ENCODE data around the gene ACTA2.

ACTA2 gene

GRCh38 chr10:88944813-88945212 lies 7.8 kb downstream of the ACTA2 start:
- Histone ChIP-seq H3K9me3 (ENCODE audit: insufficient read depth, low read length) (no peaks in the 10 kb centered on the region), H3K36me3 (ENCODE audit: low read length) (no peaks in the 10 kb centered on the region), H3K27me3 (ENCODE audit: low read length) (no peaks in the 10 kb centered on the region), H3K9ac (ENCODE audit: low read length) (no peak overlapping the region), H3K9me2 (replicated peaks; ENCODE audit: insufficient read depth, low read length) (no peaks in the 10 kb centered on the region), H4K20me1 (ENCODE audit: low read depth, low read length) (no peaks in the 10 kb centered on the region), H3K27ac (ENCODE audit: low read depth, low read length) (no peak overlapping the region), H3K4me2 (ENCODE audit: low read depth, low read length, poor library complexity, severe bottlenecking) (no peak overlapping the region), H3K4me3 (ENCODE audit: insufficient read depth, low read length, poor library complexity, severe bottlenecking) (no peak overlapping the region), H2AFZ (ENCODE audit: low read depth, low read length, severe bottlenecking) (no peak overlapping the region), H3F3A (ENCODE audit: insufficient read depth) (no peaks in the 10 kb centered on the region), H3K79me2 (ENCODE audit: insufficient read depth, low read length) (no peaks in the 10 kb centered on the region)
- TF ChIP-seq EZH2phosphoT487 (conservative IDR thresholded peaks at IDR 0.05; ENCODE audit: low read length), result no peak
- TF ChIP-seq, protein P1, sequence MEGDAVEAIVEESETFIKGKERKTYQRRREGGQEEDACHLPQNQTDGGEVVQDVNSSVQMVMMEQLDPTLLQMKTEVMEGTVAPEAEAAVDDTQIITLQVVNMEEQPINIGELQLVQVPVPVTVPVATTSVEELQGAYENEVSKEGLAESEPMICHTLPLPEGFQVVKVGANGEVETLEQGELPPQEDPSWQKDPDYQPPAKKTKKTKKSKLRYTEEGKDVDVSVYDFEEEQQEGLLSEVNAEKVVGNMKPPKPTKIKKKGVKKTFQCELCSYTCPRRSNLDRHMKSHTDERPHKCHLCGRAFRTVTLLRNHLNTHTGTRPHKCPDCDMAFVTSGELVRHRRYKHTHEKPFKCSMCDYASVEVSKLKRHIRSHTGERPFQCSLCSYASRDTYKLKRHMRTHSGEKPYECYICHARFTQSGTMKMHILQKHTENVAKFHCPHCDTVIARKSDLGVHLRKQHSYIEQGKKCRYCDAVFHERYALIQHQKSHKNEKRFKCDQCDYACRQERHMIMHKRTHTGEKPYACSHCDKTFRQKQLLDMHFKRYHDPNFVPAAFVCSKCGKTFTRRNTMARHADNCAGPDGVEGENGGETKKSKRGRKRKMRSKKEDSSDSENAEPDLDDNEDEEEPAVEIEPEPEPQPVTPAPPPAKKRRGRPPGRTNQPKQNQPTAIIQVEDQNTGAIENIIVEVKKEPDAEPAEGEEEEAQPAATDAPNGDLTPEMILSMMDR (IDR thresholded peaks at IDR 0.05; ENCODE audit: insufficient read depth, low read length, poor library complexity, severe bottlenecking), result no peak

GRCh38 chr10:88943778-88944177 lies 8.8 kb downstream of the ACTA2 start:
- Histone ChIP-seq H3K36me3 (ENCODE audit: low read length) (no peaks in the 10 kb centered on the region), H3K9me2 (replicated peaks; ENCODE audit: insufficient read depth, low read length) (no peaks in the 10 kb centered on the region), H2AFZ (ENCODE audit: low read depth, low read length, severe bottlenecking) (no peak overlapping the region), H3K27ac (ENCODE audit: low read depth, low read length) (no peak overlapping the region), H3K79me2 (ENCODE audit: insufficient read depth, low read length) (no peaks in the 10 kb centered on the region), H3K27me3 (ENCODE audit: low read length) (no peaks in the 10 kb centered on the region), H4K20me1 (ENCODE audit: low read depth, low read length) (no peaks in the 10 kb centered on the region), H3K9me3 (ENCODE audit: insufficient read depth, low read length) (no peaks in the 10 kb centered on the region), H3K4me2 (ENCODE audit: low read depth, low read length, poor library complexity, severe bottlenecking) (no peak overlapping the region), H3K4me3 (ENCODE audit: insufficient read depth, low read length, poor library complexity, severe bottlenecking) (no peak overlapping the region), H3F3A (ENCODE audit: insufficient read depth) (no peaks in the 10 kb centered on the region), H3K9ac (ENCODE audit: low read length) (no peak overlapping the region)
- no peak for TF ChIP-seq EZH2phosphoT487 (conservative IDR thresholded peaks at IDR 0.05; ENCODE audit: low read length)
- TF ChIP-seq, protein P1 (IDR thresholded peaks at IDR 0.05; ENCODE audit: insufficient read depth, low read length, poor library complexity, severe bottlenecking), result no peak

GRCh38 chr10:88941026-88941425 lies 11.5 kb downstream of the ACTA2 start:
- no peaks in the 10 kb centered on the region for H3F3A ChIP-seq (ENCODE audit: insufficient read depth)
- H2AFZ ChIP-seq (ENCODE audit: low read depth, low read length, severe bottlenecking), result no peak overlapping the region
- no peak overlapping the region for H3K9ac ChIP-seq (ENCODE audit: low read length)
- no peaks in the 10 kb centered on the region for H3K9me3 ChIP-seq (ENCODE audit: insufficient read depth, low read length)
- no peaks in the 10 kb centered on the region for H4K20me1 ChIP-seq (ENCODE audit: low read depth, low read length)
- no peak overlapping the region for H3K27ac ChIP-seq (ENCODE audit: low read depth, low read length)
- H3K36me3 ChIP-seq (ENCODE audit: low read length), result no peaks in the 10 kb centered on the region
- no peak overlapping the region for H3K4me2 ChIP-seq (ENCODE audit: low read depth, low read length, poor library complexity, severe bottlenecking)
- no peaks in the 10 kb centered on the region for H3K9me2 ChIP-seq (replicated peaks; ENCODE audit: insufficient read depth, low read length)
- no peak overlapping the region for H3K4me3 ChIP-seq (ENCODE audit: insufficient read depth, low read length, poor library complexity, severe bottlenecking)
- no peaks in the 10 kb centered on the region for H3K27me3 ChIP-seq (ENCODE audit: low read length)
- H3K79me2 ChIP-seq (ENCODE audit: insufficient read depth, low read length), result no peaks in the 10 kb centered on the region
- TF ChIP-seq, protein P1 (IDR thresholded peaks at IDR 0.05; ENCODE audit: insufficient read depth, low read length, poor library complexity, severe bottlenecking), result no peak
- TF ChIP-seq EZH2phosphoT487 (conservative IDR thresholded peaks at IDR 0.05; ENCODE audit: low read length), result no peak
